Measurements from ENCODE around the gene ADAMTS9.

DNA sequence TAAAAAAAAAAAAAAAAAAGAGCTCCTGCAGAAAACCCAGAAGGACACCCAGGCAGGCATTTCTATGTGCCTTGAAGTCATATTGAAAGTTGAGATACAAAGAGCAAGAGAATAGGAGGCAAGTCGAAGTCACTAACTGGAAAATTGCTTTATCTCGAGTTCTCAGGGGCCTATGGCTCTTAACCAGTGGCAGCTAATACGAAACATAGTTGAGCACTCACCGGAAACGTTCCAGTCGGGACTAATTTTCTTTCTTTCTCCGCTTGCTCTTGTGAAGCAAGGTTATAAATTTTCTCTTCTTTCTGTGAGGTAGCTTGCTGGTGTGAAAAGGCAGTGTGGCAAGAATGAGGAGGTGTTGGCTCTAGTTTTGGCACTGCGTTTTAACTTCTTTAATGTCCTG, 181.5 kb downstream of the ADAMTS9 start:
- TF ChIP-seq, protein P1, sequence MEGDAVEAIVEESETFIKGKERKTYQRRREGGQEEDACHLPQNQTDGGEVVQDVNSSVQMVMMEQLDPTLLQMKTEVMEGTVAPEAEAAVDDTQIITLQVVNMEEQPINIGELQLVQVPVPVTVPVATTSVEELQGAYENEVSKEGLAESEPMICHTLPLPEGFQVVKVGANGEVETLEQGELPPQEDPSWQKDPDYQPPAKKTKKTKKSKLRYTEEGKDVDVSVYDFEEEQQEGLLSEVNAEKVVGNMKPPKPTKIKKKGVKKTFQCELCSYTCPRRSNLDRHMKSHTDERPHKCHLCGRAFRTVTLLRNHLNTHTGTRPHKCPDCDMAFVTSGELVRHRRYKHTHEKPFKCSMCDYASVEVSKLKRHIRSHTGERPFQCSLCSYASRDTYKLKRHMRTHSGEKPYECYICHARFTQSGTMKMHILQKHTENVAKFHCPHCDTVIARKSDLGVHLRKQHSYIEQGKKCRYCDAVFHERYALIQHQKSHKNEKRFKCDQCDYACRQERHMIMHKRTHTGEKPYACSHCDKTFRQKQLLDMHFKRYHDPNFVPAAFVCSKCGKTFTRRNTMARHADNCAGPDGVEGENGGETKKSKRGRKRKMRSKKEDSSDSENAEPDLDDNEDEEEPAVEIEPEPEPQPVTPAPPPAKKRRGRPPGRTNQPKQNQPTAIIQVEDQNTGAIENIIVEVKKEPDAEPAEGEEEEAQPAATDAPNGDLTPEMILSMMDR (IDR thresholded peaks at IDR 0.05), result no peak
- TF ChIP-seq EZH2 (IDR thresholded peaks at IDR 0.05) (no peak), EZH2phosphoT487 (IDR thresholded peaks at IDR 0.05) (no peak)

Data from neural progenitor cell (in vitro differentiated cells).